K562 (cell line): ENCODE results near the gene COL23A1. TPM values are rescaled to one million over a fixed set of nuclear protein-coding genes. Genes with fewer than 3 reads are reported as not detected.

Experiments
- SMARCC2 ChIP-seq: fragments of 450-650 bp; IDR thresholded peaks from 2 replicates; pipeline ENCODE4 v1.6.1; 2017; ENCODE audit warnings: antibody characterized with exemption, moderate library complexity, mild to moderate bottlenecking, low read depth
- ZBTB40 ChIP-seq, 2 experiments: fragments of 450-650 bp in 1 of 2; sonication (generic) in 1 of 2; formaldehyde crosslinking in 1 of 2; IDR thresholded peaks; 2 replicates each; pipeline versions ENCODE4 v1.7.1 to v1.9.0; 2016 to 2022; ENCODE audit warnings: inconsistent platforms in 1 of 2, mild to moderate bottlenecking in 1 of 2, missing genetic modification reagents in 1 of 2
- polyA plus RNA-seq, 8 experiments: library from polyadenylated mRNA; depleted of rRNA in 4 of 8; stranded (reverse) in 5 of 8; unstranded in 3 of 8; fragments of >200 nt; fragmentation: Nextera tagmentation in 2 of 8; fragmentation: Illumina TruSeq in 1 of 8; extraction: Ambion mirVana in 2 of 8; extraction: Trizol in 1 of 8; gene quantifications; 2 replicates each; pipeline versions ENCODE4 v1.2.1 to v1.2.3, GENCODE V29; 2011 to 2014; ENCODE audit warnings: inconsistent platforms in 1 of 8, missing spikeins in 1 of 8
- total RNA-seq, 7 experiments: library from RNA; depleted of rRNA in 6 of 7; stranded (reverse); fragments of >200 nt in 6 of 7; fragmentation: Illumina TruSeq in 2 of 7; extraction: Trizol in 2 of 7; gene quantifications; 2 replicates each; pipeline versions ENCODE4 v1.2.1 to v1.2.3, GENCODE V29; 2011 to 2021; ENCODE audit warnings: low replicate concordance in 1 of 7

Gene COL23A1
- total and polyA plus RNA-seq, 9 of the 15 experiments (the other 6 are each of a cell fraction or from before 2014, with no cell fraction given): 0.09 TPM; not detected in 8

GRCh38 chr5:178259623-178260536 is 330.3 kb downstream of the COL23A1 start (continued):
- no peak for TF ChIP-seq ZBTB40 (IDR thresholded peaks at IDR 0.05)
- no peak for TF ChIP-seq ZBTB40 (CRISPR knock-in tag; IDR thresholded peaks at IDR 0.05)
- TF ChIP-seq SMARCC2: no peak
